Cerebellar cortex (tissue), 1 donor: ENCODE data around the gene NACC2.
"Not testable (repeated sequence)": the region's sequence is repeated elsewhere in the genome, so short reads cannot be mapped to it uniquely, and the experiment has no call there.

Experiments
- DNase-seq: peaks from one replicate; pipeline ENCODE4 v3.0.0-alpha.2; 2015; ENCODE audit warnings: low spot score

Gene NACC2

DNA sequence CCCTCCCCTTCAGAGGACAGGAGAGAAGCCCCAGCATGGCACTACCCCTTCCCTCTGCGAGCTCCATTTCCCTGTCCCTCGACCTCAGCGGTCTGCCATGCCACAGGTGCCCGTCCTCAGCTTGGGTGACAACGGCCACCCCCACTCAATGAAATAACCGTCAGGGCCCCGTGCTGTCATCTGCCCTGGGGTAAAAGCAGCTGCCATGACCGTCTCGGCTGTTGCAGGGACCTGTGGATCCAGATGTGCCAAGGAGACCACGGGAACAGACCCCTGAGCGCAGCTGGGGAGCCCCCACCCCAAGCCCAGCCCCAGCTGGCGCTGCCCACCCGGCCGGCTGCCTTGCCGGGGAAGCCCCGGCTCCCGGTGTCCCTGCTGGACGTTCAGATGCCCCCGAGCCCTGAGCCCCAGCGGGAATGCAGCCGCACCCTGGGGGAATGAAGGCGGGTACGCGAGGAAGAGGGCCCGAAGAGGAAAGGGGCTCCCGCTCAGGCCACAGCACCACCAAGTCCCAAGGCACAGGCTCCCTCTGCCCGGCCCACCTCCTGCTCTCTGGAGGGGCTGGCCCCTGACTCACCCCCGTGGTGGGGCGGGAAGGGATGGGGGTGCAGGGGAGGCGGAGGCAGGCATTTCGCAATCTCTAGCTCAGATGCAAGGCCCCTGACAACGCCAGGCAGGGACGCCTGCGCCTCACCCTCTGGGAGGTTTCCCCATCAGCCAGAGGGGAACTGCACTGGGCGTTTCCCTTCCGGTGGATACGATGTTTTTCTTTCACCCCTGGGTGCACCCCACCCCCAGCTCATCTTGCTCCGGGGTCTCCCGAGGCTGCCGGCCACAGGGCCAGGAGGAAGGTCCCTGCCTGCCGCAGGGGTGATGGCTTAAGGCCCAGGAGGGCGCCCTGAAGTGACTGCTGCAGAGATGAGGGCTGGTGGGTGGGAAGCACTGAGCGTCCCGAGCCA, 49.2 kb downstream of the NACC2 start:
- no peak for DNase-seq

GRCh38 chr9:136044971-136045594, 50.0 kb downstream of the NACC2 start:
- DNase-seq: no peak

DNA sequence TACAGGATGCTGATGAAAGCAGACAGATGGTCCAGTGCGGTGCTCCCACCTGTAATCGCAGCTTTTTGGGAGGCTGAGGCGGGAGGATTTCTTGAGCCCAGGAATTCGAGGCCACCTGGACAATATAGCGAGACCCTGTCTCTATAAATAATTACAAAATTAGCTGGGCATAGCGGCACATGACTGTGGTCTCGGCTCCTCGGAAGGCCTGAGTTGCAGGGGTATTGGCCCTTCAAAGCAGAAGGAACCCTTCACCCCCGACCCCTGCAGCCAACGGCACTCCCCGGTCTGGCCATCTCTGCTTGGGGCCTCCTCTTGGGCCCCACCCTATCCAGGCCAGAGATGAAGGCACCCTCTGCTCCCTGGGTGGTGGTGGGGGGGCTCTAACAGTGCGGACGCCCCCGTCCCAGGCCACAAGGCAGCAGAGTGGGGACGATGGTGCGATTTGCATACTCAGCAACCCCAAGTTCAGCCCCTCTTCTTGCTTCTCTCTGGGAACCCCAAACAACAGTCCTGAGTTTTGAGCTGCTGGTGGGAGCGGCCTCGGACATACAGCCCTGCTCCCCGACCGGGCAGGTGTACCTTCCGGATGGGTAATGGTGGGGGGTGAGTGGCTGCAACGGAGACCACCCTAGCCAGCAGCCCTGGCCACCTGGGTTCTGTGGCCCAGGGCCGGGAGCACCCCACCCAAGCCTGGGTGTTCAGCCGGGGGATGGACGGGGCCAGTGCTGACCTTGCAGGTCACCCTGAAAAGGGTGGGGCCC, 50.7 kb downstream of the NACC2 start:
- no peak for DNase-seq

DNA sequence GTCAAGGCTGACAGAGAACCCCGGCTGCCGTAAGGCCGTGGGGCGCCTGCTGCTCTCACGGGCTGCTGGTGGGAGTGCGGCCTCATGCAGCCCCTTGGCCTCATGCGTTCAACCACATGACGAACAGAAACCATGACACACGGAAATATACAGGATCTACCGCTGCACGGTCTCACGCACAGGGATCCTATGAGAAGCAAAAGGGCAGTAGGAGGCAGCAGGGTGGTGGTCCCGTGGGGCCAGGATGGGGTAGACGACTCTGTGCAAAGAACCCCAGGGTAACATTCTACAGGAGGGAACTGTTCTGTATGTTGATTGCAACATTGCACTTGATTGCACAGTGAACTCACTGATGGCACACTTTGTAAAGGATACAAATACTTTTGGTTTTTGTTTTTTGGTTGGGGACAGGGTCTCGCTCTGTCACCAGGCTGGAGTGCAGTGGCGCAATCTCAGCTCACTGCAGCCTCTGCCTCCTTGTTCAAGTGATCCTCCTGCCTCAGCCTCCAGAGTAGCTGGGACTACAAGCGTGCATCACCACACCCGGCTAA, 51.6 kb downstream of the NACC2 start:
- DNase-seq: no peak

- DNase-seq: no peak
These were observed 52.5 kb downstream of the NACC2 start for GRCh38 chr9:136042541-136042940.

GRCh38 chr9:136040848-136041247, 54.2 kb downstream of the NACC2 start:
- DNase-seq: not testable (repeated sequence)

DNA sequence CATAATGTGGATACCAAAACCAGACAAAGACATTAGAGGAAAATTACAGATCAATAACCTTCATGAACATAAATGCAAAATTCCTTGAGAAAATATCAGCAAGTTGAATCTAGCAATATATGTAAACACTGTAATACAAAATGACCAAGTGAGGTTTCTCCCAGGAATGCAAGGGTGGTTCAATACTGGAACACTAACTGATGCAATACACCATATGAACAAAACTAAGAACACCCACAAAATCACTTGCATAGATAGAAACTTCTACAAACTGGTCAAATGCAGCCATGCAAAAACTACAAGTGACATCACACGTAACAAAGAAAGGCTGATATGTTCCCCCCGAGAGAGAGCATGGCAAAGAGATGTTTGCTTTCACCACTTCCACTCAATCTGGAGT, 55.6 kb downstream of the NACC2 start:
- DNase-seq: no peak

- no peak for DNase-seq
These were observed 58.2 kb downstream of the NACC2 start for GRCh38 chr9:136036848-136037247.

DNA sequence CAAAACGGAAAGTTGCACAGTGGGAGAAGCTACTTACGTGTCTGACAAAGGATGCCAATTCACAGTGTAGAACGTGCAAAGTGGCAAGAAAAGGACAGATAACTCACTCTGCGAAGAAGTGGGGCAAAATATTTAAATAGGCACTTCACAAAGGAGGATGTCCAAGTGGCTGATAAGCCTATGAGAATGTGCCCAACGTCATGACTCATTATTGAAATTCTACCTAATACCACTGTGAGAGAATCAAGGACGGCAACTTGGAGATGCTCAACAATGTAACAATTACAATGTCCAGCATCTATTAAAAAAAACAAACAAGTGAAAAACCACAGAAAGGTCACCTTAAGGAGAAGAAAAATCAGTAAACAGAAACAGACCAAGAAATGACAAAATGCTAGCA, 59.0 kb downstream of the NACC2 start:
- no peak for DNase-seq

DNA sequence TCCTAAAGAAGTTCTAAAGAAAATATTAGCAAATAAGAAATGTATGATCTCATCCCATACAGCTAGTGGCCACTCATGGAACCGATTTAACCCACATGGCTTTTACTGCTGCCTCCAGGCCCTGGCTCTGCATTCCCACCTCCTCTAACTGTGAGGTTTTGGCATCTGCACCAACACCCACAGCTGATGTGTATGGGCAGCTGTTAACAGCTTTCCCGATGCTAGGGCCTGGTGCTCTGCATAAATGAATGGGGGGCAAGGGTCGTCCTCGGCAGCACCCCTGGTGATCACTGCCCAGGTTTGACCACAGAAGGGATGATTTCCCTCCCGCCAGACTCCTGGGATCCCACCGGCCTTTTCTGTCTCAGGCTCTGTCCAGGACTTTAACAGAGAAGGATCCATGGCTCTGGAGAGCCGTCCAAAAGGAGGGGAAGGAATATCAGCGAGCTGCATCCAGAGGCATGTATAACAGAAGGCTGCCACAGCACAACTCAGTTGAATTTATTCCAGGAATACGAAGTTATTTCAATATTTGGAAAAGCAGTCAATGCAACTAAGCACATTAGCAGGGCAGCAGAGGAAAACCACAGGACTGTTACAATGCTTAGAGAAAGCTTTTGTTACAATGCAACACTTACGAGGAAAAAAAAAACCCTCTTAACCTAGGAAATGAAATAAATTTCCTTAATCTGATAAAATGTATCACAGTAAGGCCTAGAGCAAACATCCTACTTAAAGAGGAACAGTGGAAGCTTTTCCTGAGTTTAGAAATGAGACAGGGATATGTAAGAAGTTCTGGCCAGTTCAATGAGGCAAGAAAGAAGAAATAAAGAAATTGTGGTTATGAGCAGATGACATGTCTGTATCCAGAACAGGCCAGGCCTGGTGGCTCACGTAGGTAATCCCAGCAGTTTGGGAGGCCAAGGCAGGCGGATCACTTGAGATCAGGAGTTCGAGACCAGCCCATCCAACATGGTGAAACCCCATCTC, 63.1 kb downstream of the NACC2 start:
- no peak for DNase-seq

DNA sequence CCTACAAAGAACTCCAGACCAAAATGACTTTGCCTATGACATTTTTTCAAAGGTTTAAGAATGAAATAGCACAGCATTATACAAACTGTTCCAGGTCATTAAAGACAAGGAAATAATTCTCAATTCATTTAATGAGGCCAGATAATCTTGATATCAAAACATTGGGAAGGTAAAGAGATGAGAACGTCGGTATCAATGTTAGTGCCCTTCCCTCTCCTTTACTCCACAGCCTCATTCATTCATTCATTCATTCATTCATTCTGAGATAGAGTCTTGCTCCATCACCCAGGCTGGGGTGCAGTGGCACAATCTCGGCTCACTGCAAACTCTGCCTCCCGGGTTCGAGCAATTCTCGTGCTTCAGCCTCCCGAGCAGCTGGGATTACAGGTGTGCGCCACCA, 64.0 kb downstream of the NACC2 start:
- no peak for DNase-seq

GRCh38 chr9:136029556-136029955, 65.5 kb downstream of the NACC2 start:
- peak; percentile 51 for DNase-seq

DNA sequence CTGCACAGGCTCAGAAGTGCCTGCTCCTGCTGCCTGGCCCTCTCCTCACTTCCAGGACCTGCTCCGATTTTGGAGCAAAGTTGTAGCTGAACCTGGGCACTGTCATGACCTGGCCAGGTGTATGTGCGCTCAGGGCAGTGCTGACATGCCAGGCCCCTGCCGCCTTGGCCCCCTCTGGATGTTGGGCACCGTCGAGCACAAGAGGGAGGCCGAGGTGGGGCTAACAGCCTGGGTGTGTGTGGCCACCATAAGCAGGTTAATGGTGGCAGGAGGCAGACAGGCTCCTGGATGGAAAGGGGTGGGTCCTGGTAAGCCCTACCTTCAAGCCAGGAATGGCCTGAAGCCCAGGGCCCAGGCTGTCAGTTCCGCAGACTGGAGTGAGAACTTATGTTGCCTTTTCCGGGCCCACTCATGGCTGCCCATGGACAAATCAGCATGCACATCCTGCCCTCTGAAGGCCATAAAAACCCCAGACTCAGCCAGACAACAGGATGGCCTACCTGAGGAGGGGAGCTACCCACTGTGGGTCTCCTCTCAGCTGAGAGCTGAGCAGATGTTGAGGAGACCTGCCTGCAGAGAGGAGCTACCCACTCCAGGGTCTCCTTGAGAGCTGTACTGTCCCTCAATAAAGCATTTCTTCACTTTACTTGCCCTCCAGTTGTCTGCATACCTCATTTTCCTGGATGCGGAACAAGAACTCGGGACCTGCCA, 66.2 kb downstream of the NACC2 start:
- DNase-seq: peak; percentile 68

GRCh38 chr9:136026943-136027289, 68.2 kb downstream of the NACC2 start:
- not testable (repeated sequence) for DNase-seq

GRCh38 chr9:136026266-136026942, 68.7 kb downstream of the NACC2 start:
- DNase-seq: no peak

GRCh38 chr9:136025481-136025880, 69.6 kb downstream of the NACC2 start:
- no peak for DNase-seq

DNA sequence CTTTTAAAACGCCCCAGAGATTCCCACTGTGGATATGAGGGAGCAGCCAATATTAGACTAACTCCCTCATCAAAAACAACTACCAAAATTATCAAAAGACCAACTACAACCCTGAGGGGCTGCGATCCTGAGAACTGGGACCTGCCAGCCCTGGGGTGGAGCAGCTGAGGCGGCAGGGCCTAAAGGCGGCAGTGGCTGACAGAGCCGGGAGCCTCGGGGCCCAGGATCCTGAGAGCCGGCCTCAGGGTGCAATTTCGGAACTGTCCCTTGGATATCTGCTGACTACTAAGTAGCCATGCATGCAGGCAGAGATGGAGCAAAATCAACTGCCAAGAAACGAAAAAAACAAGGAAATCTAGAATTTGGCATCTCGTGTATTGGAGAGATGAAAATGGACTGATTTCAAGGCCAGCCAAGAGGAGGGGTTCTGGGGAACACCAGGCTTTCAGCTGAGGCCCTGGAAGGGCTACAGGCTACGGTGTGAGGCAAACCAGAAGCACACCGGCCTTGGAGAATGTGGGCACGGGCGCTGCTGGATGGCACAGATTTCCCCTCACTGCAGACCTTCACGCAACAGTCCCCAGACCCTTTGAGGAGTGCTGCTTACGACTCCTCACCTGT, 70.3 kb downstream of the NACC2 start:
- peak; percentile 51 for DNase-seq

GRCh38 chr9:136024286-136024685, 70.8 kb downstream of the NACC2 start:
- no peak for DNase-seq

- DNase-seq: no peak
These were observed 71.5 kb downstream of the NACC2 start for GRCh38 chr9:136023410-136024225.
